Jurkat, Clone E6-1 (cell line): ENCODE results near the gene IFITM5.
A peak's percentile ranks its signal among the peaks of the same experiment; 100 is the strongest.
"Not testable (repeated sequence)": the region's sequence is repeated elsewhere in the genome, so short reads cannot be mapped to it uniquely, and the experiment has no call there.

ENCODE experiments used
- DNase-seq: peaks from one replicate; pipeline ENCODE4 v3.0.0-alpha.2; 2011; ENCODE audit warnings: low read depth, low spot score
- H3K4me3 ChIP-seq: 2 replicates; pipeline ENCODE4 v1.5.1; 2011; ENCODE audit warnings: mild to moderate bottlenecking, low read length, control low read depth, moderate library complexity

IFITM5 gene

GRCh38 chr11:329886-330253 is 30.5 kb upstream of the IFITM5 start:
- no peak for DNase-seq
- H3K4me3 ChIP-seq = no peak overlapping the region

- not testable (repeated sequence) for DNase-seq, H3K4me3 ChIP-seq
Measured at GRCh38 chr11:328516-329100, 29.3 kb upstream of the IFITM5 start.

GRCh38 chr11:328012-328411 is 28.7 kb upstream of the IFITM5 start:
- no peak overlapping the region for H3K4me3 ChIP-seq
- DNase-seq = no peak

- no peak for DNase-seq
- H3K4me3 ChIP-seq = no peak overlapping the region; the same call in 1 of the 2 replicates
Measured at GRCh38 chr11:327581-327923, 28.2 kb upstream of the IFITM5 start.

GRCh38 chr11:326842-327580 is 27.7 kb upstream of the IFITM5 start:
- no peak for DNase-seq
- peak overlapping the region; percentile 9 for H3K4me3 ChIP-seq

GRCh38 chr11:326592-326841 is 27.2 kb upstream of the IFITM5 start:
- no peak for DNase-seq
- no peak overlapping the region for H3K4me3 ChIP-seq

GRCh38 chr11:325796-326591 is 26.7 kb upstream of the IFITM5 start:
- H3K4me3 ChIP-seq = no peak overlapping the region
- no peak for DNase-seq

GRCh38 chr11:324593-325517 is 25.5 kb upstream of the IFITM5 start:
- not testable (repeated sequence) for DNase-seq, H3K4me3 ChIP-seq

GRCh38 chr11:324156-324555 is 24.8 kb upstream of the IFITM5 start:
- no peak for DNase-seq
- no peak overlapping the region for H3K4me3 ChIP-seq

GRCh38 chr11:319888-320273 is 20.6 kb upstream of the IFITM5 start:
- H3K4me3 ChIP-seq, DNase-seq: not testable (repeated sequence)

GRCh38 chr11:319121-319887 is 20.0 kb upstream of the IFITM5 start:
- DNase-seq = not testable (repeated sequence)
- H3K4me3 ChIP-seq = peak overlapping the region; percentile 34

- DNase-seq = not testable (repeated sequence)
- H3K4me3 ChIP-seq = peak overlapping the region; percentile 34
Measured at GRCh38 chr11:318405-319120, 19.2 kb upstream of the IFITM5 start.

- not testable (repeated sequence) for DNase-seq, H3K4me3 ChIP-seq
Measured at GRCh38 chr11:317668-318404, 18.5 kb upstream of the IFITM5 start.

- no peak for DNase-seq
- no peak overlapping the region for H3K4me3 ChIP-seq
Measured at GRCh38 chr11:316891-317301, 17.6 kb upstream of the IFITM5 start.

- H3K4me3 ChIP-seq = no peak overlapping the region
- no peak for DNase-seq
Measured at GRCh38 chr11:316031-316701, 16.8 kb upstream of the IFITM5 start.

GRCh38 chr11:315516-315994 is 16.2 kb upstream of the IFITM5 start:
- no peak for DNase-seq
- H3K4me3 ChIP-seq = no peak overlapping the region

GRCh38 chr11:315051-315481 is 15.7 kb upstream of the IFITM5 start:
- H3K4me3 ChIP-seq = no peak overlapping the region
- DNase-seq = no peak
